ENCODE data around the gene SNRNP35. TPM values are rescaled to one million over a fixed set of nuclear protein-coding genes. Genes with fewer than 3 reads are reported as not detected.
A peak's percentile ranks its signal among the peaks of the same experiment; 100 is the strongest.
"Not testable (repeated sequence)": the region's sequence is repeated elsewhere in the genome, so short reads cannot be mapped to it uniquely, and the experiment has no call there.

SNRNP35 gene
- total RNA-seq, 4 donors from 2014 or later: 8.6 to 30.0 (median 25.7) TPM

- DNase-seq: no peak
- WGBS, 2 donors (ENCODE audit: low coverage in 1 of 2): 71 to 81% methylated on average over 1 to 2 of the region's 2 CpGs
- TF ChIP-seq POLR2A (IDR thresholded peaks at IDR 0.05) (no peak), EP300 (IDR thresholded peaks at IDR 0.05; ENCODE audit: low read depth) (no peak)
- H3K4me3 ChIP-seq: no peak overlapping the region
- H3K4me1 ChIP-seq: peaks cover 0 to 15% (median 12%) of the 10 kb centered on the region in 4 donors
- intact Hi-C loops (cut with DNase I; ENCODE audit: low total_unique reads): no loop called here
- in situ Hi-C loops (cut with MboI; ENCODE audit: low pct_ligation_motif_present in 1 of 4, low pct_unique_long_range_greater_than_20kb in 1 of 4, low sequenced_read_pairs in 3 of 4): no loop called here
- H3K36me3 ChIP-seq: no peaks in the 10 kb centered on the region
- no peaks in the 10 kb centered on the region for H3K9me3 ChIP-seq
- peak overlapping the region in 2 of 4 donors; percentile 1 to 46 for H3K27ac ChIP-seq
- no peaks in the 10 kb centered on the region for H3K27me3 ChIP-seq
These were observed 8.6 kb upstream of the SNRNP35 start for GRCh38 chr12:123449249-123449733.

GRCh38 chr12:123449856-123450255, 8.1 kb upstream of the SNRNP35 start:
- peaks cover 0 to 15% (median 12%) of the 10 kb centered on the region in 4 donors for H3K4me1 ChIP-seq
- H3K27ac ChIP-seq: no peak overlapping the region
- no peak for DNase-seq
- H3K27me3 ChIP-seq: no peaks in the 10 kb centered on the region
- H3K9me3 ChIP-seq: no peaks in the 10 kb centered on the region
- in situ Hi-C loops (cut with MboI; ENCODE audit: low pct_ligation_motif_present in 1 of 4, low pct_unique_long_range_greater_than_20kb in 1 of 4, low sequenced_read_pairs in 3 of 4): no loop called here
- intact Hi-C loops (cut with DNase I; ENCODE audit: low total_unique reads): no loop called here
- H3K36me3 ChIP-seq: no peaks in the 10 kb centered on the region
- TF ChIP-seq, protein P1, sequence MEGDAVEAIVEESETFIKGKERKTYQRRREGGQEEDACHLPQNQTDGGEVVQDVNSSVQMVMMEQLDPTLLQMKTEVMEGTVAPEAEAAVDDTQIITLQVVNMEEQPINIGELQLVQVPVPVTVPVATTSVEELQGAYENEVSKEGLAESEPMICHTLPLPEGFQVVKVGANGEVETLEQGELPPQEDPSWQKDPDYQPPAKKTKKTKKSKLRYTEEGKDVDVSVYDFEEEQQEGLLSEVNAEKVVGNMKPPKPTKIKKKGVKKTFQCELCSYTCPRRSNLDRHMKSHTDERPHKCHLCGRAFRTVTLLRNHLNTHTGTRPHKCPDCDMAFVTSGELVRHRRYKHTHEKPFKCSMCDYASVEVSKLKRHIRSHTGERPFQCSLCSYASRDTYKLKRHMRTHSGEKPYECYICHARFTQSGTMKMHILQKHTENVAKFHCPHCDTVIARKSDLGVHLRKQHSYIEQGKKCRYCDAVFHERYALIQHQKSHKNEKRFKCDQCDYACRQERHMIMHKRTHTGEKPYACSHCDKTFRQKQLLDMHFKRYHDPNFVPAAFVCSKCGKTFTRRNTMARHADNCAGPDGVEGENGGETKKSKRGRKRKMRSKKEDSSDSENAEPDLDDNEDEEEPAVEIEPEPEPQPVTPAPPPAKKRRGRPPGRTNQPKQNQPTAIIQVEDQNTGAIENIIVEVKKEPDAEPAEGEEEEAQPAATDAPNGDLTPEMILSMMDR (IDR thresholded peaks at IDR 0.05): no peak
- TF ChIP-seq EP300 (IDR thresholded peaks at IDR 0.05; ENCODE audit: low read depth) (no peak), POLR2AphosphoS5 (IDR thresholded peaks at IDR 0.05) (no peak), POLR2A (IDR thresholded peaks at IDR 0.05) (no peak)
- 67 to 86% methylated on average over 1 to 4 of the region's 4 CpGs for WGBS, 2 donors (ENCODE audit: low coverage in 1 of 2)
- H3K4me3 ChIP-seq: no peak overlapping the region

GRCh38 chr12:123450636-123451035, 7.3 kb upstream of the SNRNP35 start:
- Histone ChIP-seq H3K27ac (no peak overlapping the region), H3K4me3 (no peak overlapping the region), H3K4me1 (peaks cover 0 to 11% (median 8%) of the 10 kb centered on the region in 4 donors), H3K9me3 (no peaks in the 10 kb centered on the region), H3K36me3 (no peaks in the 10 kb centered on the region), H3K27me3 (no peaks in the 10 kb centered on the region)
- TF ChIP-seq POLR2A (IDR thresholded peaks at IDR 0.05) (no peak), EP300 (IDR thresholded peaks at IDR 0.05; ENCODE audit: low read depth) (no peak), POLR2AphosphoS5 (IDR thresholded peaks at IDR 0.05) (no peak)
- TF ChIP-seq, protein P1 (IDR thresholded peaks at IDR 0.05): no peak
- intact Hi-C loops (cut with DNase I; ENCODE audit: low total_unique reads) (no loop called here), in situ Hi-C loops (cut with MboI; ENCODE audit: low pct_ligation_motif_present in 1 of 4, low pct_unique_long_range_greater_than_20kb in 1 of 4, low sequenced_read_pairs in 3 of 4) (no loop called here)
- no peak for DNase-seq
- WGBS, 2 donors (ENCODE audit: low coverage in 1 of 2): 91 to 93% methylated on average over 4 to 9 of the region's 9 CpGs

DNA sequence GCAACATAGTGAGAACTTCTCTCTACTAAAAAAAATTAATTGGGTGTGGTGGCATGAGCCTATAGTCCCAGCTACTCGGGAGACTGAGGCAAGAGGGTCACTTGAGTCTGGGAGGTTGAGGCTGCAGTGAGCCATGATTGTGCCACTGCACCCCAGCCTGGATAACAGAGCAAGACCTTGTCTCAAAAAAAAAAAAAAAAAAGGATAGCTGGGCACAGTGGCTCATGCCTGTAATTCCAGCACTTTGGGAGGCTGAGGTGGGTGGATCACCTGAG, 5.7 kb upstream of the SNRNP35 start:
- H3K9me3 ChIP-seq; H3K27ac ChIP-seq; DNase-seq; H3K4me3 ChIP-seq; H3K27me3 ChIP-seq; intact Hi-C loops (cut with DNase I; ENCODE audit: low total_unique reads); in situ Hi-C loops (cut with MboI; ENCODE audit: low pct_ligation_motif_present in 1 of 4, low pct_unique_long_range_greater_than_20kb in 1 of 4, low sequenced_read_pairs in 3 of 4); H3K36me3 ChIP-seq; H3K4me1 ChIP-seq: not testable (repeated sequence)
- 35% methylated on average over 1 of the region's 1 CpG; no CpG with 5 or more reads in 1 of the 2 donors for WGBS, 2 donors (ENCODE audit: low coverage in 1 of 2)

GRCh38 chr12:123453165-123453564, 4.8 kb upstream of the SNRNP35 start:
- Histone ChIP-seq H3K4me3 (no peak overlapping the region), H3K27me3 (no peaks in the 10 kb centered on the region), H3K27ac (no peak overlapping the region), H3K9me3 (no peaks in the 10 kb centered on the region), H3K4me1 (no peaks in the 10 kb centered on the region), H3K36me3 (no peaks in the 10 kb centered on the region)
- DNase-seq: no peak
- TF ChIP-seq, protein P1 (IDR thresholded peaks at IDR 0.05): no peak
- no peak for TF ChIP-seq EP300 (IDR thresholded peaks at IDR 0.05; ENCODE audit: low read depth)
- no peak for TF ChIP-seq POLR2A (IDR thresholded peaks at IDR 0.05)
- TF ChIP-seq POLR2AphosphoS5 (IDR thresholded peaks at IDR 0.05): no peak
- intact Hi-C loops (cut with DNase I; ENCODE audit: low total_unique reads): no loop called here
- WGBS, 2 donors (ENCODE audit: low coverage in 1 of 2): 50 to 66% methylated on average over 3 of the region's 3 CpGs
- in situ Hi-C loops (cut with MboI; ENCODE audit: low pct_ligation_motif_present in 1 of 4, low pct_unique_long_range_greater_than_20kb in 1 of 4, low sequenced_read_pairs in 3 of 4): no loop called here

DNA sequence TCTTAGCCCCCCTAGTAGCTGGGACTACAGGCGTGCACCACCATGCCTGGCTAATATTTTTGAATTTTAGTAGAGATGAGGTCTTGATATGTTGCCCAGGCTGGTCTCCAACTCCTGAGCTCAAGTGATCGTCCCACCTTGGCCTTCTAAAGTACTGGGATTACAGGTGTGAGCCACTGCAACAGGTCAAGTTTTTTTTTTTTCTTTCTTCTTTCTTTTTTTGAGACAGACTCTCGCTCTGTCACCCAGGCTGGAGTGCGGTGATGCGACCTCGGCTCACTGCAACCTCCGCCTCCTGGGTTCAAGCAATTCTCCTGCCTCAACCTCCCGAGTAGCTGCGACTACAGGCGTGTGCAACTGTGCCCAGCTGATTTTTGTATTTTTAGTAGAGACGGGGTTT, 5.2 kb downstream of the SNRNP35 start:
- intact Hi-C loops (cut with DNase I; ENCODE audit: low total_unique reads); H3K9me3 ChIP-seq; H3K27ac ChIP-seq; in situ Hi-C loops (cut with MboI; ENCODE audit: low pct_ligation_motif_present in 1 of 4, low pct_unique_long_range_greater_than_20kb in 1 of 4, low sequenced_read_pairs in 3 of 4); H3K4me3 ChIP-seq; H3K27me3 ChIP-seq; DNase-seq: not testable (repeated sequence)
- H3K36me3 ChIP-seq: peaks cover 0 to 13% (median 6%) of the 10 kb centered on the region in 4 donors
- H3K4me1 ChIP-seq: peaks cover 7 to 15% (median 10%) of the 10 kb centered on the region in 4 donors
- WGBS, 2 donors (ENCODE audit: low coverage in 1 of 2): 98% methylated on average over 11 of the region's 11 CpGs; no CpG with 5 or more reads in 1 of the 2 donors

Data from transverse colon (tissue), 4 donors.